ENCODE data around the gene ATE1. TPM values are rescaled to one million over a fixed set of nuclear protein-coding genes. Genes with fewer than 3 reads are reported as not detected.
"Not testable (repeated sequence)": the region's sequence is repeated elsewhere in the genome, so short reads cannot be mapped to it uniquely, and the experiment has no call there.

Gene ATE1
- total RNA-seq, 1 donor from 2014 or later, result 24.2 TPM

DNA sequence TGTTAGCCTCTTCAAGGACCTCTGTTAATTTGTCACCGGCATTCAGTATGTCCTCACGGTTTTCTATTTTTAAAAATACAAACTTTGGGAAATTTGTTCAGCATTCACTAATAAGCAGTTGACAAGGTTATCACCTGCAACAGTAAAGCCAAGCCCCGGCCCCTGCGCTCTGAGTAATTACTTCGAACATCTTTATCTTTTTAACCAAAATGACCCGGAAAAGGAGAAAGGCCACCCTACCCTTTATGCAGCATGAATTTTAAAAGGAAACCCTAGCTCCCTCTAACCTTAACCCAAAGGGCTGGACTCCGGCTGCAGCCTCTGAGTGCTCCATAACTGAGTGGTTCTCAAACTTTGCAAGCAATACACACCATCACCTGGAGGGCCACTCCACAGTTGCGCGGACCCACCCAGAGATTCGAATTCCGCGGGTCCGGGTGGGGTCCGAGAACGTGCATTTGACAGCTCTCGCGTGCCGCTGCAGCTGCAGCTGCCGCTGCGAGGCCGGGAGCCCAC lies 46.2 kb upstream of the ATE1 start:
- peak overlapping the region; percentile 49 for H3K27ac Mint-ChIP-seq (ENCODE audit: unreplicated experiment)
- no peaks in the 10 kb centered on the region for H3K9me3 Mint-ChIP-seq (ENCODE audit: low read depth)
- H3K4me1 Mint-ChIP-seq (ENCODE audit: low read depth), result peaks cover 15% of the 10 kb centered on the region
- peak overlapping the region; percentile 77 for H3K4me3 Mint-ChIP-seq (ENCODE audit: unreplicated experiment)
- no peaks in the 10 kb centered on the region for H3K27me3 Mint-ChIP-seq (ENCODE audit: low read depth)
- no peak for DNase-seq (ENCODE audit: low spot score)
- TF ChIP-seq, protein P1, sequence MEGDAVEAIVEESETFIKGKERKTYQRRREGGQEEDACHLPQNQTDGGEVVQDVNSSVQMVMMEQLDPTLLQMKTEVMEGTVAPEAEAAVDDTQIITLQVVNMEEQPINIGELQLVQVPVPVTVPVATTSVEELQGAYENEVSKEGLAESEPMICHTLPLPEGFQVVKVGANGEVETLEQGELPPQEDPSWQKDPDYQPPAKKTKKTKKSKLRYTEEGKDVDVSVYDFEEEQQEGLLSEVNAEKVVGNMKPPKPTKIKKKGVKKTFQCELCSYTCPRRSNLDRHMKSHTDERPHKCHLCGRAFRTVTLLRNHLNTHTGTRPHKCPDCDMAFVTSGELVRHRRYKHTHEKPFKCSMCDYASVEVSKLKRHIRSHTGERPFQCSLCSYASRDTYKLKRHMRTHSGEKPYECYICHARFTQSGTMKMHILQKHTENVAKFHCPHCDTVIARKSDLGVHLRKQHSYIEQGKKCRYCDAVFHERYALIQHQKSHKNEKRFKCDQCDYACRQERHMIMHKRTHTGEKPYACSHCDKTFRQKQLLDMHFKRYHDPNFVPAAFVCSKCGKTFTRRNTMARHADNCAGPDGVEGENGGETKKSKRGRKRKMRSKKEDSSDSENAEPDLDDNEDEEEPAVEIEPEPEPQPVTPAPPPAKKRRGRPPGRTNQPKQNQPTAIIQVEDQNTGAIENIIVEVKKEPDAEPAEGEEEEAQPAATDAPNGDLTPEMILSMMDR (IDR thresholded peaks at IDR 0.05), result no peak
- H3K36me3 Mint-ChIP-seq (ENCODE audit: low read depth), result peaks cover 1% of the 10 kb centered on the region

DNA sequence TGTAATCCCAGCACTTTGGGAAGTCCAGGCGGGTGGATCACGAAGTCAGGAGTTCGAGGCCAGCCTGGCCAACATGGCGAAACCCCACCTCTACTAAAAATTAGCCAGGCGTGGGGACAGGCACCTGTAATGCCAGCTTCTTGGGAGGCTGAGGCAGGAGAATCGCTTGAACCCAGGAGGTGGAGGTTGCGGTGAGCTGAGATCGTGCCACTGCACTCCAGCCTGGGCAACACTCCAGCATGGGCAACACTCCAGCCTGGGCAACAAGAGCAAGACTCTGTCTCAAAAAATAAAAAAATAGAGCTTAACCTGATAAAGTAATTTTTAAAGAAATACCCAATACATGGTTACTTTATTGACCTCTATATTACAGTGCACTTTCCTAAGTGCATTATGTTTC lies 41.3 kb upstream of the ATE1 start:
- not testable (repeated sequence) for DNase-seq (ENCODE audit: low spot score); H3K27me3 Mint-ChIP-seq (ENCODE audit: low read depth); H3K27ac Mint-ChIP-seq (ENCODE audit: unreplicated experiment); H3K9me3 Mint-ChIP-seq (ENCODE audit: low read depth); H3K4me3 Mint-ChIP-seq (ENCODE audit: unreplicated experiment)
- Mint-ChIP-seq H3K4me1 (ENCODE audit: low read depth) (peaks cover 13% of the 10 kb centered on the region), H3K36me3 (ENCODE audit: low read depth) (peaks cover 11% of the 10 kb centered on the region)

- H3K27me3 Mint-ChIP-seq (ENCODE audit: low read depth), result no peaks in the 10 kb centered on the region
- no peaks in the 10 kb centered on the region for H3K9me3 Mint-ChIP-seq (ENCODE audit: low read depth)
- TF ChIP-seq, protein P1 (IDR thresholded peaks at IDR 0.05), result no peak
- H3K36me3 Mint-ChIP-seq (ENCODE audit: low read depth), result peaks cover 13% of the 10 kb centered on the region
- H3K4me3 Mint-ChIP-seq (ENCODE audit: unreplicated experiment), result no peak overlapping the region
- no peak overlapping the region for H3K27ac Mint-ChIP-seq (ENCODE audit: unreplicated experiment)
- no peaks in the 10 kb centered on the region for H3K4me1 Mint-ChIP-seq (ENCODE audit: low read depth)
- DNase-seq (ENCODE audit: low spot score), result no peak
Observed at GRCh38 chr10:121965996-121966395, 38.2 kb upstream of the ATE1 start.

GRCh38 chr10:121961456-121961855 lies 33.6 kb upstream of the ATE1 start:
- Mint-ChIP-seq H3K27ac (ENCODE audit: unreplicated experiment) (no peak overlapping the region), H3K36me3 (ENCODE audit: low read depth) (peaks cover 16% of the 10 kb centered on the region)

DNA sequence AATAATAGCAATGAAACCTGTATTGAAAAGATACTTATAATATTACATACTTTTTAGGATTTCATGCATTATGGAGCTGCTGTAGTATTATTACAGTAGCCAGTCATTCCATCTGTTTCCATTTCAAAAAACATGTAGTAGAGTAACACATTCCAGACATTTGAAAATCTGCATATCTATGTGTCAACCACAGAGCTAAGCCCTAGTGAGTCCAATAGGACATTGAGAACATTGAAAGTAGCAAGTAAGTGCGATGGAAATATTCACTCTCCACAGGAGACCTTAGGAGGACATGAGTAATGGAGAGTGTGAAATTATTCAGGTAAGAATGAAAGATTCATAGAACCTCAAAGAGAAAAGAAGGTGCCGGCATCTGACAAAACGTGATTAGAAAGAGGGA lies 31.8 kb upstream of the ATE1 start:
- peaks cover 17% of the 10 kb centered on the region for H3K36me3 Mint-ChIP-seq (ENCODE audit: low read depth)
- no peaks in the 10 kb centered on the region for H3K9me3 Mint-ChIP-seq (ENCODE audit: low read depth)
- peaks cover 5% of the 10 kb centered on the region for H3K4me1 Mint-ChIP-seq (ENCODE audit: low read depth)
- DNase-seq (ENCODE audit: low spot score), result no peak
- no peak overlapping the region for H3K4me3 Mint-ChIP-seq (ENCODE audit: unreplicated experiment)
- H3K27ac Mint-ChIP-seq (ENCODE audit: unreplicated experiment), result no peak overlapping the region
- TF ChIP-seq, protein P1 (IDR thresholded peaks at IDR 0.05), result no peak
- no peaks in the 10 kb centered on the region for H3K27me3 Mint-ChIP-seq (ENCODE audit: low read depth)

More at GRCh38 chr10:121961456-121961855, 33.6 kb upstream of the ATE1 start:
- TF ChIP-seq, protein P1 (IDR thresholded peaks at IDR 0.05), result no peak
- Mint-ChIP-seq H3K4me3 (ENCODE audit: unreplicated experiment) (no peak overlapping the region), H3K9me3 (ENCODE audit: low read depth) (no peaks in the 10 kb centered on the region), H3K27me3 (ENCODE audit: low read depth) (no peaks in the 10 kb centered on the region), H3K4me1 (ENCODE audit: low read depth) (peaks cover 4% of the 10 kb centered on the region)
- no peak for DNase-seq (ENCODE audit: low spot score)

Measured in chondrocyte (in vitro differentiated cells).